Cardiac fibroblast (primary cell): ENCODE results near the gene CACNG7.

ENCODE experiments used
- DNase-seq, 2 donors: peaks; one replicate each; pipeline versions ENCODE4 v3.0.0 to v3.0.0-alpha.2; 2010; ENCODE audit warnings: low read depth in 2 of 2
- H3K4me3 ChIP-seq, 2 donors: replicated peaks in 1 of 2; 1 replicate in 1 of 2; 2 replicates in 1 of 2; pipeline ENCODE4 v1.5.1; 2011; ENCODE audit warnings: low read depth in 2 of 2, low read length in 2 of 2, mild to moderate bottlenecking in 2 of 2, moderate library complexity in 1 of 2
- TF ChIP-seq, protein P1 (sequence below): IDR thresholded peaks from one replicate; pipeline ENCODE4 v1.5.1; 2011; ENCODE audit warnings: low read depth, mild to moderate bottlenecking, low read length, inconsistent platforms

Gene CACNG7

GRCh38 chr19:53981376-53981951, 72.4 kb downstream of the CACNG7 start:
- DNase-seq, result no peak
- TF ChIP-seq, protein P1, sequence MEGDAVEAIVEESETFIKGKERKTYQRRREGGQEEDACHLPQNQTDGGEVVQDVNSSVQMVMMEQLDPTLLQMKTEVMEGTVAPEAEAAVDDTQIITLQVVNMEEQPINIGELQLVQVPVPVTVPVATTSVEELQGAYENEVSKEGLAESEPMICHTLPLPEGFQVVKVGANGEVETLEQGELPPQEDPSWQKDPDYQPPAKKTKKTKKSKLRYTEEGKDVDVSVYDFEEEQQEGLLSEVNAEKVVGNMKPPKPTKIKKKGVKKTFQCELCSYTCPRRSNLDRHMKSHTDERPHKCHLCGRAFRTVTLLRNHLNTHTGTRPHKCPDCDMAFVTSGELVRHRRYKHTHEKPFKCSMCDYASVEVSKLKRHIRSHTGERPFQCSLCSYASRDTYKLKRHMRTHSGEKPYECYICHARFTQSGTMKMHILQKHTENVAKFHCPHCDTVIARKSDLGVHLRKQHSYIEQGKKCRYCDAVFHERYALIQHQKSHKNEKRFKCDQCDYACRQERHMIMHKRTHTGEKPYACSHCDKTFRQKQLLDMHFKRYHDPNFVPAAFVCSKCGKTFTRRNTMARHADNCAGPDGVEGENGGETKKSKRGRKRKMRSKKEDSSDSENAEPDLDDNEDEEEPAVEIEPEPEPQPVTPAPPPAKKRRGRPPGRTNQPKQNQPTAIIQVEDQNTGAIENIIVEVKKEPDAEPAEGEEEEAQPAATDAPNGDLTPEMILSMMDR, result no peak
- peak overlapping the region; percentile 22 to 47 for H3K4me3 ChIP-seq

DNA sequence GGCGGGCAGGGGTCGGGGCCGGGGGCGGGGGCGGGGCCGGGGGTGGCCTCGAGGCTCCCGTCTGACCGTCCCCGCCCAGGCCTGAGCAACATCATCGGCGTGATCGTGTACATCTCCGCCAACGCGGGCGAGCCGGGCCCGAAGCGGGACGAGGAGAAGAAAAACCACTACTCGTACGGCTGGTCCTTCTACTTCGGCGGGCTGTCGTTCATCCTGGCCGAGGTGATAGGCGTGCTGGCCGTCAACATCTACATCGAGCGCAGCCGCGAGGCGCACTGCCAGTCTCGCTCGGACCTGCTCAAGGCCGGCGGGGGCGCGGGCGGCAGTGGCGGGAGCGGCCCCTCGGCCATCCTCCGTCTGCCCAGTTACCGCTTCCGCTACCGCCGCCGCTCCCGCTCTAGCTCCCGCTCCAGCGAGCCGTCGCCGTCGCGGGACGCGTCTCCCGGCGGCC, 72.9 kb downstream of the CACNG7 start:
- peak overlapping the region; percentile 22 to 47 for H3K4me3 ChIP-seq
- peak in 1 of 2 donors; percentile 41 for DNase-seq

GRCh38 chr19:53982611-53983010, 73.5 kb downstream of the CACNG7 start:
- no peak overlapping the region for H3K4me3 ChIP-seq
- DNase-seq, result peak; percentile 48 to 74
- TF ChIP-seq, protein P1, result no peak

More for the DNA sequence above, 72.9 kb downstream of the CACNG7 start:
- TF ChIP-seq, protein P1, result no peak

- TF ChIP-seq, protein P1, result no peak
- no peak overlapping the region for H3K4me3 ChIP-seq
- DNase-seq, result no peak
These were observed 74.6 kb downstream of the CACNG7 start for GRCh38 chr19:53983457-53984289.

- TF ChIP-seq, protein P1, result no peak
- no peak overlapping the region for H3K4me3 ChIP-seq
- DNase-seq, result no peak
These were observed 76.8 kb downstream of the CACNG7 start for GRCh38 chr19:53985863-53986262.

- TF ChIP-seq, protein P1, result no peak
- no peak for DNase-seq
These were observed 79.9 kb downstream of the CACNG7 start for GRCh38 chr19:53988981-53989380.

More at GRCh38 chr19:53988981-53989380, 79.9 kb downstream of the CACNG7 start:
- H3K4me3 ChIP-seq, result no peak overlapping the region
